ENCODE results near the gene ADSS1. TPM values are rescaled to one million over a fixed set of nuclear protein-coding genes. Genes with fewer than 3 reads are reported as not detected.

ADSS1 gene
- total RNA-seq, 4 donors from 2014 or later = 11.0 to 18.6 (median 17.1) TPM

GRCh38 chr14:104691546-104692260 lies 32.3 kb upstream of the ADSS1 start:
- Histone ChIP-seq H3K27me3 (no peaks in the 10 kb centered on the region), H3K9me3 (no peaks in the 10 kb centered on the region), H3K4me3 (peak overlapping the region in 2 of 4 donors; percentile 97 to 100), H3K27ac (peak overlapping the region in 2 of 4 donors; percentile 92 to 98), H3K36me3 (peaks cover 0 to 5% (median 0%) of the 10 kb centered on the region in 3 donors), H3K4me1 (peaks cover 12 to 87% (median 43%) of the 10 kb centered on the region in 4 donors)
- DNase-seq = no peak
- no peak for TF ChIP-seq POLR2A (IDR thresholded peaks at IDR 0.05)
- TF ChIP-seq, protein P1, sequence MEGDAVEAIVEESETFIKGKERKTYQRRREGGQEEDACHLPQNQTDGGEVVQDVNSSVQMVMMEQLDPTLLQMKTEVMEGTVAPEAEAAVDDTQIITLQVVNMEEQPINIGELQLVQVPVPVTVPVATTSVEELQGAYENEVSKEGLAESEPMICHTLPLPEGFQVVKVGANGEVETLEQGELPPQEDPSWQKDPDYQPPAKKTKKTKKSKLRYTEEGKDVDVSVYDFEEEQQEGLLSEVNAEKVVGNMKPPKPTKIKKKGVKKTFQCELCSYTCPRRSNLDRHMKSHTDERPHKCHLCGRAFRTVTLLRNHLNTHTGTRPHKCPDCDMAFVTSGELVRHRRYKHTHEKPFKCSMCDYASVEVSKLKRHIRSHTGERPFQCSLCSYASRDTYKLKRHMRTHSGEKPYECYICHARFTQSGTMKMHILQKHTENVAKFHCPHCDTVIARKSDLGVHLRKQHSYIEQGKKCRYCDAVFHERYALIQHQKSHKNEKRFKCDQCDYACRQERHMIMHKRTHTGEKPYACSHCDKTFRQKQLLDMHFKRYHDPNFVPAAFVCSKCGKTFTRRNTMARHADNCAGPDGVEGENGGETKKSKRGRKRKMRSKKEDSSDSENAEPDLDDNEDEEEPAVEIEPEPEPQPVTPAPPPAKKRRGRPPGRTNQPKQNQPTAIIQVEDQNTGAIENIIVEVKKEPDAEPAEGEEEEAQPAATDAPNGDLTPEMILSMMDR (IDR thresholded peaks at IDR 0.05) = no peak

DNA sequence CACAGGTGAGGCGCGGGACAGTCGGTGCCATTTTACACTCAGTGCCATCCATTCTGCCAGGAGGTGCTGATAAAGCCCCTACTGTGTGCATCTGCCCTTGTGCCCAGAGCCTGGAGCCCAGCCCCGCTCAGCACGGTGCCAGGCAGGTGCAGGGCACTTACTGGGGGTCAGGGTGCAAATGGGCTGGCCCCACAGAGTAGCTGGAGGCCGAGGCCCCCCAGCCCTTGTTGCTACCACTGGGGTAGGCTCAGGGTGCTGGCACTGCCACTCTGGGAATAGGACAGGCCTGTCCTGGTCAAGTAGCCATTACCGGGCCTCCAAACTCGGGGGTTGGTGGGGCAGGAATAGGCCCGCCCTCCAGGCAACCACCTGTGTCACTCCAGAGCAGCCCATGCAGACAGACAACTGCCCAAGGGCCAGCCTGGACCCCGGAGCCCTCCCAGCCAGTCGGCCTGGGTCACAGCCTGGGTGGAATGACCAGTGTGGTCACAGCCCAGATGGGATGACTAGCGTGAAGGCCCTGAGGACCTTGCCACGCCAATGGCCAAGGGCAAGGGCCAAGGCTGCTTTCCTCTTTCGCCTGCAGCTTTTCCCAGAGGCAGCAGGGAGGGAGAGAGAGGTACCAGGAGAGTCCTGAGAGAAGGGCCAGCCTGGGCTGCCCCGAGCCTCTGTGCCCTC lies 31.6 kb upstream of the ADSS1 start:
- peak overlapping the region in 2 of 4 donors; percentile 31 to 98 for H3K27ac ChIP-seq
- no peak overlapping the region for H3K4me3 ChIP-seq
- peaks cover 8 to 87% (median 41%) of the 10 kb centered on the region in 4 donors for H3K4me1 ChIP-seq
- TF ChIP-seq POLR2A (IDR thresholded peaks at IDR 0.05) = no peak
- TF ChIP-seq, protein P1 (IDR thresholded peaks at IDR 0.05) = no peak
- no peaks in the 10 kb centered on the region for H3K9me3 ChIP-seq
- no peaks in the 10 kb centered on the region for H3K27me3 ChIP-seq
- peaks cover 0 to 5% (median 0%) of the 10 kb centered on the region in 3 donors for H3K36me3 ChIP-seq
- DNase-seq = no peak

GRCh38 chr14:104692939-104693315 lies 31.1 kb upstream of the ADSS1 start:
- Histone ChIP-seq H3K27ac (peak overlapping the region in 1 of 4 donors; percentile 31), H3K27me3 (no peaks in the 10 kb centered on the region), H3K9me3 (no peaks in the 10 kb centered on the region), H3K4me3 (no peak overlapping the region), H3K4me1 (peaks cover 8 to 87% (median 38%) of the 10 kb centered on the region in 4 donors), H3K36me3 (peaks cover 0 to 5% (median 0%) of the 10 kb centered on the region in 3 donors)
- TF ChIP-seq, protein P1 (IDR thresholded peaks at IDR 0.05) = no peak
- no peak for TF ChIP-seq POLR2A (IDR thresholded peaks at IDR 0.05)
- no peak for DNase-seq

DNA sequence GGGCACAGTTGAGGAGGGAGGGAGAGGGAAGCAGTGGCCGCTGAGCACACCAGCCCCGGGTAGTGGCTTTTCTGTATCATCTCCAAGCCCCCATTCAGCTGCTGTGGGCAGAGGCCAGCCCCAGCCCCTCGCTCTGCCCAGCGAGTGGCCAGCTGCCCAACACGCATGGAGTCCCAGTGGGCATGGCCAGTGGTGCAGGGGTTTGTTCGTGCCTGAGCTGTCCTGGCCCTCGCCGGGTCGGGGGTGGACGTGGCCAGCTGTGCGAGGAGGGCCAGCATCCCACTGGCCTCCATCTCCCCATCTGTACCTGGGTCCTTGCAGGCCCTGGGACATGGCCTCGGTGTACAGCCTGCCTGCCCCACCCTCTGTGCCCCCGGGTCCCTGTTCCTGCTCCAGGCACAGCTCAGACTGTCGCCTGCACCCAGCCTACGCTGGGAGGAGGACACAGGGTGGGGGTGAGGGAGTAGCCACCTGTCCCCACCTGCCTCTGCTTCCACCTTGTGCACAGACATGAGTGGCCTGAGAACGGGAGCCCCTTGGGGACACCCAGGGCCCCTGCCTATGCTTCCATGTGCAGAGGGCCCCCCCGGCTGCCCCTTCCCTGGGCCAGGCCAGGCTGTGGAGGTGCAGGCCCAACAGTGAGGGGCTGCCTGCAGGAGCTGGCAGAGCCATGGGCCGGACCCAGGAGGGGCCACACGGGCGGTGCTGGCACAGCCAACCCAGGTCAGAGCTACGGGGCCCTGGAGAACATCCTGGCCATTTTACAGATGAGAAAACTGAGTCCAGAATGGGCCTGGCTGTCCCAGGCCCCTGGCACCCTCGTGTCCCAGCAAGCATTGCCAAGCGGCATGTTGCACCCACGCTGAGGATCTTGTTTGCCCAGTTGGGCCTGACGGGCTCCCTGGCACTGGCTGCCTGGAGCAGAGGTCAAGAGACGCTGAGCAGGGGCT lies 30.3 kb upstream of the ADSS1 start:
- H3K27ac ChIP-seq = peak overlapping the region in 2 of 4 donors; percentile 67 to 73
- peaks cover 4 to 87% (median 32%) of the 10 kb centered on the region in 4 donors for H3K4me1 ChIP-seq
- TF ChIP-seq, protein P1 (IDR thresholded peaks at IDR 0.05) = no peak
- no peak for TF ChIP-seq POLR2A (IDR thresholded peaks at IDR 0.05)
- H3K4me3 ChIP-seq = no peak overlapping the region
- no peak for DNase-seq
- H3K36me3 ChIP-seq = peaks cover 0 to 5% (median 0%) of the 10 kb centered on the region in 3 donors
- H3K27me3 ChIP-seq = no peaks in the 10 kb centered on the region
- no peaks in the 10 kb centered on the region for H3K9me3 ChIP-seq

DNA sequence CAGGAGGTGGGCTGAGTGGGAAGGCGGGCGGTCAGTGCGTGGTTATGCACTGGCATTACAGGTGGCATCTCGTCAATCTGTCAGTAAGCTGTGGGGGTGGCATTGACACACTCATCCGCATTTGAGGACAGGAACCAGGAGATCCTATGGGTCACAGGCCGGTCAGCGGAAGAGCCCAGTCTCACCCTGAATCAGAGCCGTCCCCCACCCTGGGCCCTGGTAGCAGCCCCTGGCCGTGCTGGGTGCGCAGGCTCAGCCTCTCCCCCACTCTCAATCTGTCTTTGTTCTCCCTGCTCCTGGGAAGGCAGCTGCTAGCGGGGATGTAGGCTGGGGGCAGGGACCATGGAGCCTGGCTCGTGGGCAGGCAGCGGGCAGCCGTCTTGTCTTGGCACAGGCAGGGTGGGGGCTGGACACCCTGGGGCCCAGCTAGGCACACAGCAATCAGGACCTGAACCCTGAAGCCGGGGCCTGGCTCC lies 29.5 kb upstream of the ADSS1 start:
- peak overlapping the region; percentile 38 to 73 (median 56) for H3K27ac ChIP-seq
- peaks cover 0 to 5% (median 0%) of the 10 kb centered on the region in 3 donors for H3K36me3 ChIP-seq
- no peak overlapping the region for H3K4me3 ChIP-seq
- H3K4me1 ChIP-seq = peaks cover 0 to 90% (median 30%) of the 10 kb centered on the region in 4 donors
- TF ChIP-seq POLR2A (IDR thresholded peaks at IDR 0.05) = no peak
- TF ChIP-seq, protein P1 (IDR thresholded peaks at IDR 0.05) = no peak
- H3K27me3 ChIP-seq = no peaks in the 10 kb centered on the region
- no peak for DNase-seq
- no peaks in the 10 kb centered on the region for H3K9me3 ChIP-seq

All from Peyer's patch (tissue), 4 donors.